Peyer's patch (tissue), 4 donors: ENCODE data around the gene ABCC6. TPM values are rescaled to one million over a fixed set of nuclear protein-coding genes. Genes with fewer than 3 reads are reported as not detected.
"Not testable (repeated sequence)": the region's sequence is repeated elsewhere in the genome, so short reads cannot be mapped to it uniquely, and the experiment has no call there.

Experiments
- DNase-seq, 3 donors: peaks; one replicate each; pipeline ENCODE4 v3.0.0-alpha.2; 2017 to 2019
- H3K27ac ChIP-seq, 4 donors: fragments of 200-600 bp; sonication (generic); one replicate each; pipeline ENCODE4 v1.5.1; 2016 to 2019
- H3K27me3 ChIP-seq, 2 donors: fragments of 200-600 bp; sonication (generic); one replicate each; pipeline ENCODE4 v1.5.1; 2019
- H3K36me3 ChIP-seq, 3 donors: fragments of 200-600 bp; sonication (generic); one replicate each; pipeline ENCODE4 v1.5.1; 2016 to 2019
- H3K4me1 ChIP-seq, 4 donors: fragments of 200-600 bp; sonication (generic); one replicate each; pipeline ENCODE4 v1.5.1; 2016 to 2019
- H3K4me3 ChIP-seq, 4 donors: fragments of 200-600 bp; sonication (generic); 1 replicate in 3 of 4; 2 replicates in 1 of 4; pipeline ENCODE4 v1.5.1; 2016 to 2019; ENCODE audit warnings: mild to moderate bottlenecking in 1 of 4
- H3K9me3 ChIP-seq, 4 donors: fragments of 200-600 bp; sonication (generic); one replicate each; pipeline ENCODE4 v1.5.1; 2016 to 2019; ENCODE audit warnings: mild to moderate bottlenecking in 1 of 4
- POLR2A ChIP-seq, 2 donors: fragments of 450-650 bp; IDR thresholded peaks; one replicate each; pipeline ENCODE4 v1.5.1; 2017; ENCODE audit warnings: antibody characterized with exemption in 2 of 2, mild to moderate bottlenecking in 2 of 2, moderate library complexity in 2 of 2
- total RNA-seq, 4 donors: library from RNA; depleted of rRNA; stranded (reverse); fragments of >200 nt; gene quantifications; one replicate each; pipeline ENCODE4 v1.1.0, GENCODE V29; 2016
- TF ChIP-seq, protein P1 (sequence below), 6 experiments: fragments of 450-650 bp in 4 of 6; fragments of 200-600 bp in 2 of 6; sonication (generic) in 1 of 6; IDR thresholded peaks; one replicate each; pipeline ENCODE4 v1.5.1; 2017 to 2019; ENCODE audit warnings: antibody characterized with exemption in 6 of 6, mild to moderate bottlenecking in 3 of 6, moderate library complexity in 1 of 6

ABCC6 gene
- total RNA-seq, 4 donors from 2014 or later: 12.4 to 113 (median 76.2) TPM

DNA sequence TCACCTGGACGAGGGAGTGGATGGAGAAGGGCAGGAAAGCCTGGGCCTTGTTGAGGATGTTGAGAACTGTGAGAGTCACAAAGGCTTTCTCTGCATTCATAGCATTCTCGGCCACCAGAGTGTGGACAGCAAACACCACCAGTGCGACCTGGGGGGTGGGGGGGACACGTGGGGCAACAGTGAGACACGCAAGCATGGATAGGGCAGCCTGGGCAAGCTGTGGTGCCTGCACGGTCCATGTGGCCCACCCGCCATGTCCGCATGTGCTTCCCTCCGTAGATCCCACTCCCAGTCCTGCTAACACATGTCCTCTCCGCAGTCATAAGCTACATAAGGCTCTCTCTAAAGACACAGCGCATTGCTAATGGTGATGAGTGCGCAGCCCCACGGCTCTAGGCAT lies 34.5 kb downstream of the ABCC6 start:
- Histone ChIP-seq H3K36me3 (no peaks in the 10 kb centered on the region), H3K27me3 (no peaks in the 10 kb centered on the region)
- TF ChIP-seq POLR2A (IDR thresholded peaks at IDR 0.05): no peak
- TF ChIP-seq, protein P1, sequence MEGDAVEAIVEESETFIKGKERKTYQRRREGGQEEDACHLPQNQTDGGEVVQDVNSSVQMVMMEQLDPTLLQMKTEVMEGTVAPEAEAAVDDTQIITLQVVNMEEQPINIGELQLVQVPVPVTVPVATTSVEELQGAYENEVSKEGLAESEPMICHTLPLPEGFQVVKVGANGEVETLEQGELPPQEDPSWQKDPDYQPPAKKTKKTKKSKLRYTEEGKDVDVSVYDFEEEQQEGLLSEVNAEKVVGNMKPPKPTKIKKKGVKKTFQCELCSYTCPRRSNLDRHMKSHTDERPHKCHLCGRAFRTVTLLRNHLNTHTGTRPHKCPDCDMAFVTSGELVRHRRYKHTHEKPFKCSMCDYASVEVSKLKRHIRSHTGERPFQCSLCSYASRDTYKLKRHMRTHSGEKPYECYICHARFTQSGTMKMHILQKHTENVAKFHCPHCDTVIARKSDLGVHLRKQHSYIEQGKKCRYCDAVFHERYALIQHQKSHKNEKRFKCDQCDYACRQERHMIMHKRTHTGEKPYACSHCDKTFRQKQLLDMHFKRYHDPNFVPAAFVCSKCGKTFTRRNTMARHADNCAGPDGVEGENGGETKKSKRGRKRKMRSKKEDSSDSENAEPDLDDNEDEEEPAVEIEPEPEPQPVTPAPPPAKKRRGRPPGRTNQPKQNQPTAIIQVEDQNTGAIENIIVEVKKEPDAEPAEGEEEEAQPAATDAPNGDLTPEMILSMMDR (IDR thresholded peaks at IDR 0.05): no peak

DNA sequence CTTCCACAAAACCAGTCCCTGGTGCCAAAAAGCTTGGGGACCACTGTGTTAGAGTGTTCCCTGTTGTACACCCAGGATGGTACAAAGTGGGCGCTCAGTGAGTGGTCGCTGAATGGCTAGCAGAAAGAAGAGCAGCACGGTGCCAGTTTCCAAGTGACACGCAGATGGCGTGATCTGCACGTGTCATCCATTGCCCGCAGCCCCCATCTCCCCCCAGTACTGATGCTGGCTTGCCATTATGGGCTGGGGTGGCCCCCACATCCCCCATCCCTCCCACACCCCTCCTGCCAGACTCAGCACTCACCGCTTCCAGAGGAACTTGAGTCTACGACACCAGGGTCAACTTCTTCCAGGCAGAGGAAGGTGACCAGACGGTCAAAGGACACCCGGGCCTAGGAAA lies 36.5 kb downstream of the ABCC6 start:
- no peaks in the 10 kb centered on the region for H3K9me3 ChIP-seq
- no peak overlapping the region for H3K4me3 ChIP-seq
- no peak for DNase-seq
- TF ChIP-seq POLR2A (IDR thresholded peaks at IDR 0.05): no peak
- TF ChIP-seq, protein P1 (IDR thresholded peaks at IDR 0.05): no peak
- no peaks in the 10 kb centered on the region for H3K4me1 ChIP-seq
- H3K27ac ChIP-seq: no peak overlapping the region
- no peaks in the 10 kb centered on the region for H3K27me3 ChIP-seq
- H3K36me3 ChIP-seq: peaks cover 0 to 8% (median 0%) of the 10 kb centered on the region in 3 donors

More for the DNA sequence above, 34.5 kb downstream of the ABCC6 start:
- Histone ChIP-seq H3K9me3 (no peaks in the 10 kb centered on the region), H3K4me3 (no peak overlapping the region), H3K27ac (no peak overlapping the region), H3K4me1 (no peaks in the 10 kb centered on the region)
- no peak for DNase-seq

GRCh38 chr16:16185095-16185494 lies 38.2 kb downstream of the ABCC6 start:
- Histone ChIP-seq H3K4me1 (no peaks in the 10 kb centered on the region), H3K27ac (no peak overlapping the region), H3K36me3 (peaks cover 0 to 8% (median 0%) of the 10 kb centered on the region in 3 donors), H3K4me3 (no peak overlapping the region), H3K9me3 (no peaks in the 10 kb centered on the region), H3K27me3 (no peaks in the 10 kb centered on the region)
- no peak for TF ChIP-seq POLR2A (IDR thresholded peaks at IDR 0.05)
- no peak for DNase-seq

GRCh38 chr16:16184594-16184993 lies 38.7 kb downstream of the ABCC6 start:
- Histone ChIP-seq H3K27ac (no peak overlapping the region), H3K27me3 (no peaks in the 10 kb centered on the region), H3K9me3 (no peaks in the 10 kb centered on the region), H3K36me3 (peaks cover 0 to 8% (median 0%) of the 10 kb centered on the region in 3 donors), H3K4me3 (no peak overlapping the region), H3K4me1 (no peaks in the 10 kb centered on the region)
- TF ChIP-seq, protein P1 (IDR thresholded peaks at IDR 0.05): no peak
- TF ChIP-seq POLR2A (IDR thresholded peaks at IDR 0.05): no peak
- no peak for DNase-seq

- Histone ChIP-seq H3K4me1 (no peaks in the 10 kb centered on the region), H3K9me3 (no peaks in the 10 kb centered on the region), H3K4me3 (no peak overlapping the region), H3K36me3 (peaks cover 0 to 8% (median 0%) of the 10 kb centered on the region in 3 donors), H3K27ac (no peak overlapping the region), H3K27me3 (no peaks in the 10 kb centered on the region)
- TF ChIP-seq POLR2A (IDR thresholded peaks at IDR 0.05): no peak
- TF ChIP-seq, protein P1 (IDR thresholded peaks at IDR 0.05): no peak
- no peak for DNase-seq
These were observed 39.7 kb downstream of the ABCC6 start for GRCh38 chr16:16183562-16183961.

DNA sequence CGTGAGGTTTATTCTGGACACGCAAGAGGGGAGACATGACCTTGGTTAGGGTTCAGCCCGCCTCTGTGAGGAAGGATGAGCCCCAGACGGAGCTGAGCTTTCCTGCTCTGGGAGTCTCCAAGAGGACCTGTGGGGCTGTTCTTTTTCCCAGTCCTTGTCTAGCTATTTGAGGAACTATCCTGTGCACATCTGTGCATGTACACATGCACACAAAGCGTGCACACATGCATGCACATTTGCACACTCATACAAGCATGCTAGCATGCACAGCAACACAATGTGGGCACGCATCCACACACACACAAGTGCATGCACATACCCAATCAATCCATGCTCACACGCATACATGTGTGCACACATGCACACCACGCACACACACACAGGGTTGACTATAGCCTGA lies 40.4 kb downstream of the ABCC6 start:
- no peaks in the 10 kb centered on the region for H3K9me3 ChIP-seq
- no peaks in the 10 kb centered on the region for H3K27me3 ChIP-seq
- H3K36me3 ChIP-seq: peaks cover 0 to 8% (median 0%) of the 10 kb centered on the region in 3 donors
- TF ChIP-seq, protein P1 (IDR thresholded peaks at IDR 0.05): no peak
- TF ChIP-seq POLR2A (IDR thresholded peaks at IDR 0.05): no peak
- no peak overlapping the region for H3K4me3 ChIP-seq
- no peaks in the 10 kb centered on the region for H3K4me1 ChIP-seq
- no peak for DNase-seq
- H3K27ac ChIP-seq: no peak overlapping the region

GRCh38 chr16:16181748-16182147 lies 41.5 kb downstream of the ABCC6 start:
- not testable (repeated sequence) for H3K27ac ChIP-seq, H3K4me3 ChIP-seq, H3K4me1 ChIP-seq, H3K9me3 ChIP-seq, H3K27me3 ChIP-seq, DNase-seq
- H3K36me3 ChIP-seq: peaks cover 0 to 18% (median 0%) of the 10 kb centered on the region in 3 donors
